Mesenchymal stem cell (in vitro differentiated cells and primary cell): Measurements from ENCODE around the gene TMEM89.

Experiments
- DNase-seq: peaks from one replicate; pipeline ENCODE4 v3.0.0-alpha.2; 2013
- H2AFZ ChIP-seq: one replicate; pipeline ENCODE4 v1.6.1; 2013; ENCODE audit warnings: low read depth, mild to moderate bottlenecking, control low read depth, inconsistent platforms, low read length, moderate library complexity
- H2AK5ac ChIP-seq: 2 replicates; pipeline ENCODE4 v1.6.1; 2013; ENCODE audit warnings: low read length, moderate library complexity, mild to moderate bottlenecking, inconsistent platforms; ENCODE audit not compliant: severe bottlenecking
- H2BK120ac ChIP-seq: one replicate; pipeline ENCODE4 v1.6.1; 2013; ENCODE audit warnings: low read depth, mild to moderate bottlenecking, inconsistent platforms, low read length, moderate library complexity
- H2BK12ac ChIP-seq, 2 experiments: one replicate each; pipeline ENCODE4 v1.6.1; 2013; ENCODE audit warnings: inconsistent platforms in 2 of 2, low read length in 2 of 2, mild to moderate bottlenecking in 2 of 2, moderate library complexity in 2 of 2, control low read depth in 1 of 2
- H2BK15ac ChIP-seq: one replicate; pipeline ENCODE4 v1.6.1; 2013; ENCODE audit warnings: mild to moderate bottlenecking, low read depth, inconsistent platforms; ENCODE audit not compliant: poor library complexity, severe bottlenecking
- H2BK5ac ChIP-seq: 2 replicates; pipeline ENCODE4 v1.6.1; 2013; ENCODE audit warnings: low read depth, mild to moderate bottlenecking, low read length, control low read depth, inconsistent platforms; ENCODE audit not compliant: poor library complexity, severe bottlenecking
- H3K14ac ChIP-seq, 2 experiments: one replicate each; pipeline ENCODE4 v1.6.1; 2013; ENCODE audit warnings: inconsistent platforms in 2 of 2, low read length in 2 of 2, control low read depth in 1 of 2, mild to moderate bottlenecking in 1 of 2, moderate library complexity in 1 of 2
- H3K18ac ChIP-seq, 2 experiments: one replicate each; pipeline ENCODE4 v1.6.1; 2013; ENCODE audit warnings: inconsistent platforms in 2 of 2, low read length in 2 of 2, control low read depth in 1 of 2, low read depth in 1 of 2, mild to moderate bottlenecking in 1 of 2
- H3K23ac ChIP-seq, 2 experiments: one replicate each; pipeline ENCODE4 v1.6.1; 2013; ENCODE audit warnings: inconsistent platforms in 2 of 2, low read length in 2 of 2, mild to moderate bottlenecking in 2 of 2, moderate library complexity in 2 of 2, control low read depth in 1 of 2
- H3K27ac ChIP-seq: 2 replicates; pipeline ENCODE4 v1.5.1; 2013; ENCODE audit warnings: mild to moderate bottlenecking, moderate library complexity, low read length, control low read depth, inconsistent platforms; ENCODE audit not compliant: poor library complexity, severe bottlenecking
- H3K27me3 ChIP-seq, 2 experiments: 2 replicates each; pipeline versions ENCODE4 v1.6.1 to v1.7.0; 2013; ENCODE audit warnings: low read length in 2 of 2, mild to moderate bottlenecking in 2 of 2, moderate library complexity in 2 of 2, control low read depth in 1 of 2, inconsistent platforms in 1 of 2; ENCODE audit not compliant: control insufficient read depth in 1 of 2, insufficient read depth in 1 of 2
- H3K36me3 ChIP-seq, 2 experiments: 2 replicates each; pipeline versions ENCODE4 v1.6.1 to v1.7.0; 2013; ENCODE audit warnings: low read length in 2 of 2, control low read depth in 1 of 2, inconsistent platforms in 1 of 2, low read depth in 1 of 2, mild to moderate bottlenecking in 1 of 2; ENCODE audit not compliant: insufficient read depth in 2 of 2, control insufficient read depth in 1 of 2
- H3K4ac ChIP-seq, 2 experiments: one replicate each; pipeline ENCODE4 v1.6.1; 2013; ENCODE audit warnings: inconsistent platforms in 2 of 2, low read length in 2 of 2, mild to moderate bottlenecking in 2 of 2, moderate library complexity in 2 of 2, control low read depth in 1 of 2, low read depth in 1 of 2
- H3K4me1 ChIP-seq: 2 replicates; pipeline ENCODE4 v1.6.1; 2013; ENCODE audit warnings: low read depth, low read length, control low read depth; ENCODE audit not compliant: control insufficient read depth, insufficient read depth
- H3K4me2 ChIP-seq: 2 replicates; pipeline ENCODE4 v1.6.1; 2013; ENCODE audit warnings: low read length, mild to moderate bottlenecking, inconsistent platforms; ENCODE audit not compliant: poor library complexity, severe bottlenecking
- H3K4me3 ChIP-seq, 2 experiments: 2 replicates each; pipeline versions ENCODE4 v1.5.1 to v1.7.0; 2013; ENCODE audit warnings: low read length in 2 of 2, mild to moderate bottlenecking in 2 of 2, control low read depth in 1 of 2, low read depth in 1 of 2; ENCODE audit not compliant: insufficient read depth in 1 of 2
- H3K79me1 ChIP-seq: replicated peaks from 2 replicates; pipeline ENCODE4 v1.6.1; 2013; ENCODE audit warnings: mild to moderate bottlenecking, control low read depth, low read length, inconsistent platforms; ENCODE audit not compliant: poor library complexity, severe bottlenecking
- H3K9ac ChIP-seq: 2 replicates; pipeline ENCODE4 v1.7.0; 2013; ENCODE audit warnings: mild to moderate bottlenecking, low read length, moderate library complexity
- H3K9me3 ChIP-seq: 2 replicates; pipeline ENCODE4 v1.7.0; 2013; ENCODE audit warnings: mild to moderate bottlenecking, low read length; ENCODE audit not compliant: control insufficient read depth
- H4K8ac ChIP-seq: one replicate; pipeline ENCODE4 v1.6.1; 2013; ENCODE audit warnings: inconsistent platforms, mild to moderate bottlenecking, low read length, moderate library complexity
- H4K91ac ChIP-seq: one replicate; pipeline ENCODE4 v1.6.1; 2013; ENCODE audit warnings: mild to moderate bottlenecking, low read length, inconsistent platforms
- WGBS: methylation state at CpG from one replicate; pipeline ENCODE4 v1.1.7; 2013; ENCODE audit warnings: mixed read lengths; 5-methylcytosine and 5-hydroxymethylcytosine counted together

TMEM89 gene

DNA sequence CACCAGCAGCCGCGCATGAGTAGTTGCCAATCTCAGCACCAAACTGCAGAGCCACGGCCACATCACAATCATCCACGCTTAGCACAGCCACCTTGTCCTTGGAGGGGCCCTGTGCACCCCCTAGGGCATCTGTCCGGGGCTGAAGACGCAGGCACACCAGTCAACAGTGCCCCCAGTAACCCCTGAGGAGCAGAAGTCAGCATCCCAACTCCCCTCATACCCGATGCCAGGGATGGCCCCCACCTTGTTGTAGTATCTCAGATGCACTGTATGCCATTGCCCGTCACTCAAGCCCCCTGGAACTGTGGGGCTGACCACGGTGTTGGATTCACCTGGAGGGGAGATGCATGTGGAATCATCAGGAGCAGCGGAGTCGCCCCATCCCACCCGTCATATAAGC is 33.5 kb upstream of the TMEM89 start:
- no peak overlapping the region for H3K9ac ChIP-seq
- peaks cover 0 to 39% of the 10 kb centered on the region in 2 experiments for H3K27me3 ChIP-seq
- no peak overlapping the region for H3K4me3 ChIP-seq
- no peak overlapping the region for H2AFZ ChIP-seq
- no peak overlapping the region for H2BK5ac ChIP-seq
- H3K27ac ChIP-seq = no peak overlapping the region
- DNase-seq = no peak
- no peak overlapping the region for H2BK120ac ChIP-seq
- H3K18ac ChIP-seq = no peak overlapping the region
- no peak overlapping the region for H4K8ac ChIP-seq
- no peak overlapping the region for H3K4ac ChIP-seq
- no peaks in the 10 kb centered on the region for H3K79me1 ChIP-seq
- H3K23ac ChIP-seq = no peak overlapping the region
- H3K14ac ChIP-seq = no peak overlapping the region
- no peak overlapping the region for H2BK15ac ChIP-seq
- H4K91ac ChIP-seq = no peak overlapping the region
- no peak overlapping the region for H2BK12ac ChIP-seq
- peaks cover 15% of the 10 kb centered on the region for H3K4me1 ChIP-seq
- H3K4me2 ChIP-seq = no peak overlapping the region
- peaks cover 0 to 21% of the 10 kb centered on the region in 2 experiments for H3K36me3 ChIP-seq
- H3K9me3 ChIP-seq = no peaks in the 10 kb centered on the region
- 95% methylated on average over 12 of the region's 12 CpGs for WGBS
- H2AK5ac ChIP-seq = no peak overlapping the region

DNA sequence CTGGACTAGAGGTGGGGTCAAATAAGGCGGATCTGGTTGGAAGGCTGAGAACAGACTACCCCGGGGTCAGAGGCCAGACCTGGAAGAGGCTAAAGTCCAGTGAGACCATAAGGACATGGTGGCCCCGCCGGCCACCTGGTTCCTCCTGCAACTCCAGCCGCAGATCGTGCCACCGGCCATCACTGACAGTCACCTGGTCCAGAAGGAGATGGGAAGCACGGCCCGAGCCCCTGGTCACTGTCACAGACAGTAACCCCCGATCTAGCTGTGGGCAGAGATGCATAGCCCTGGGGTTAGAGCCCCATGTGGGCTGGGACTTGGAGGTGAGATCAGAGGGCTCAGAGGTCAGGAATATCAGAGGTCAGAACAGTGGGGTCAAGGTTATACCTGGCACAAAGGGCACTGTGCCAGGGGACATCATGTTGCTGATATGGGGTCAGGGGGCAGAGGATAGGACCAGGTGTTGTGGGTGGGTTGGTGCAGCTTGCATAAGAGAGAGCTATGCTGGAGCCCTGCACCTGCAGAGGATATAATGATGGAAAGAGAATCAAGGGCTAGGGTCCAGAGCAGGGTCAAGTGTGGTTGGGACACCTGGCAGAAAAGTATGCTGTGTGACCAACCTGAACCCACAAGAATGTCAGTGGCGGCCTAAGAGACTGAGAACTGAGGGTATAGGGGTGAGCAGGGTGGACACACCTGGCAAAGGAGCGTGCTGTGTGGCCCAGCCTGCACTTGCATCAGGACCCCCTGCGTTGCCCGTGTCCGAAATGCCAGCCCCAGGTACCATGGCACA is 31.6 kb upstream of the TMEM89 start:
- WGBS = 95% methylated on average over 15 of the region's 15 CpGs
- Histone ChIP-seq H3K9ac (no peak overlapping the region), H4K8ac (no peak overlapping the region), H2BK12ac (no peak overlapping the region), H3K27me3 (peaks cover 0 to 33% of the 10 kb centered on the region in 2 experiments), H2AK5ac (no peak overlapping the region), H3K4me1 (peaks cover 15% of the 10 kb centered on the region), H3K36me3 (peaks cover 0 to 13% of the 10 kb centered on the region in 2 experiments), H3K9me3 (no peaks in the 10 kb centered on the region), H3K4me3 (no peak overlapping the region), H3K18ac (no peak overlapping the region), H2BK5ac (no peak overlapping the region), H2BK120ac (no peak overlapping the region), H4K91ac (no peak overlapping the region), H3K79me1 (no peaks in the 10 kb centered on the region), H2BK15ac (no peak overlapping the region), H3K27ac (no peak overlapping the region), H3K4me2 (no peak overlapping the region), H3K4ac (no peak overlapping the region), H3K14ac (no peak overlapping the region), H3K23ac (peak overlapping the region in 1 of 2 experiments; percentile 40), H2AFZ (no peak overlapping the region)
- no peak for DNase-seq

DNA sequence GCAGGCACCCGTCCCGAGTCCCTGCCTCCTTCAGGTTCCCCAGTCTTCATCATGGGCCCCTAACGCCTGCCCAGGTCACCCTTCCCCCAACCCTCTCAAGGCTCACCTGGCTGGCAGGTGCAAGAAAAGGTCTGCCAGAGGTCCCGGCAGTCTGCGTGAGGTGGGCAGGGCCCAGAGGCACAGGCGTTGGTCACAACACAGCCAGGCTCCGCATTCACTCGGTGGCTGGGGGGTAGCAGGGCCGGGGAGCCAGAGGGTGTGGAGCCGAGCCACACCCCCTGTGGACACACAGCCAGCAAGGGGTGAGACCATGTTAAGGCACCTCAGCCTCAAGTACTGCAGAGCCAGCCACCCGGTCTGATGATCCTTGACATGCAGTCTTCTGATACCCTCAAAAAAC is 30.2 kb upstream of the TMEM89 start:
- no peaks in the 10 kb centered on the region for H3K79me1 ChIP-seq
- H3K36me3 ChIP-seq = peaks cover 0 to 8% of the 10 kb centered on the region in 2 experiments
- DNase-seq = no peak
- 89% methylated on average over 11 of the region's 11 CpGs for WGBS
- no peaks in the 10 kb centered on the region for H3K9me3 ChIP-seq
- H3K23ac ChIP-seq = no peak overlapping the region
- H2BK12ac ChIP-seq = no peak overlapping the region
- no peak overlapping the region for H3K27ac ChIP-seq
- H3K9ac ChIP-seq = no peak overlapping the region
- no peak overlapping the region for H2AFZ ChIP-seq
- H2BK15ac ChIP-seq = peak overlapping the region; percentile 36
- H3K4me3 ChIP-seq = no peak overlapping the region
- H3K4ac ChIP-seq = no peak overlapping the region
- H2BK5ac ChIP-seq = no peak overlapping the region
- H3K4me2 ChIP-seq = no peak overlapping the region
- no peak overlapping the region for H2BK120ac ChIP-seq
- H3K14ac ChIP-seq = no peak overlapping the region
- H3K4me1 ChIP-seq = peaks cover 15% of the 10 kb centered on the region
- peaks cover 0 to 21% of the 10 kb centered on the region in 2 experiments for H3K27me3 ChIP-seq
- no peak overlapping the region for H3K18ac ChIP-seq
- no peak overlapping the region for H2AK5ac ChIP-seq
- H4K91ac ChIP-seq = no peak overlapping the region
- no peak overlapping the region for H4K8ac ChIP-seq

DNA sequence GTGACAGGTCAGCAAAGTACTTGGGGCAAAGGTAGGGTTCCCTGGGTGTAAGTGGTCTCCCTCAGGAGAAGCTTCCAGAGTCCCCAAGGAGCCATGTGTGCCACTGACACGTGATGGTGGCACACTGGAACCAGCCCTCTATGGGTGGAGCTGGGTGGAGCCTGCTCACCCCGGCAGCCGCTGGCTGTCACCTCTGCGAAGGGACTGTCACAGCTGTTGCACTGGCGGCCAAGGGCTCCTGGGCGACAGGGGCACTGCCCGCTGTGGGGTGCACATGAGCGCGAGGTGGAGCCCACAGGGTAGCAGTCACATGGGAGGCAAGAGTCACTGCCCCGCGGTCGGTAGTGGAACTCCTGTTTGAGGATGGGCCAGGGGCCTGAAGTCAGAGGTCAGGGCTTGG is 29.2 kb upstream of the TMEM89 start:
- Histone ChIP-seq H3K4me2 (no peak overlapping the region), H3K27me3 (peaks cover 0 to 27% of the 10 kb centered on the region in 2 experiments), H3K4ac (no peak overlapping the region), H3K14ac (no peak overlapping the region), H4K91ac (no peak overlapping the region), H3K18ac (no peak overlapping the region), H3K36me3 (peaks cover 0 to 4% of the 10 kb centered on the region in 2 experiments), H2BK5ac (no peak overlapping the region), H4K8ac (no peak overlapping the region), H3K79me1 (no peaks in the 10 kb centered on the region), H2AK5ac (no peak overlapping the region), H2BK15ac (no peak overlapping the region), H3K27ac (no peak overlapping the region), H3K9ac (no peak overlapping the region), H3K4me3 (no peak overlapping the region), H3K23ac (no peak overlapping the region), H3K9me3 (no peaks in the 10 kb centered on the region), H3K4me1 (peaks cover 6% of the 10 kb centered on the region), H2AFZ (no peak overlapping the region), H2BK12ac (no peak overlapping the region), H2BK120ac (no peak overlapping the region)
- no peak for DNase-seq
- 95% methylated on average over 12 of the region's 12 CpGs for WGBS
